Hepatocyte (in vitro differentiated cells): ENCODE data around the gene PEX5.
"Not testable (repeated sequence)": the region's sequence is repeated elsewhere in the genome, so short reads cannot be mapped to it uniquely, and the experiment has no call there.

ENCODE experiments used
- CTCF ChIP-seq: fragments of 200-600 bp; sonication (generic); IDR thresholded peaks from 2 replicates; pipeline ENCODE4 v1.5.1; 2016; ENCODE audit warnings: antibody characterized with exemption, mild to moderate bottlenecking; ENCODE audit not compliant: poor library complexity
- EZH2 ChIP-seq: fragments of 200-600 bp; sonication (generic); IDR thresholded peaks from 2 replicates; pipeline ENCODE4 v1.6.1; 2016; ENCODE audit warnings: antibody characterized with exemption, mild to moderate bottlenecking, borderline replicate concordance
- EZH2phosphoT487 ChIP-seq: fragments of 200-600 bp; sonication (generic); IDR thresholded peaks from one replicate; pipeline ENCODE4 v1.6.1; 2018; ENCODE audit warnings: antibody characterized with exemption, mild to moderate bottlenecking, low read depth, moderate library complexity; ENCODE audit not compliant: unreplicated experiment, severe bottlenecking

GRCh38 chr12:7251328-7251996, 62.0 kb downstream of the PEX5 start:
- TF ChIP-seq CTCF, EZH2phosphoT487, EZH2: not testable (repeated sequence)
